ENCODE data around the gene GPR50.

DNA sequence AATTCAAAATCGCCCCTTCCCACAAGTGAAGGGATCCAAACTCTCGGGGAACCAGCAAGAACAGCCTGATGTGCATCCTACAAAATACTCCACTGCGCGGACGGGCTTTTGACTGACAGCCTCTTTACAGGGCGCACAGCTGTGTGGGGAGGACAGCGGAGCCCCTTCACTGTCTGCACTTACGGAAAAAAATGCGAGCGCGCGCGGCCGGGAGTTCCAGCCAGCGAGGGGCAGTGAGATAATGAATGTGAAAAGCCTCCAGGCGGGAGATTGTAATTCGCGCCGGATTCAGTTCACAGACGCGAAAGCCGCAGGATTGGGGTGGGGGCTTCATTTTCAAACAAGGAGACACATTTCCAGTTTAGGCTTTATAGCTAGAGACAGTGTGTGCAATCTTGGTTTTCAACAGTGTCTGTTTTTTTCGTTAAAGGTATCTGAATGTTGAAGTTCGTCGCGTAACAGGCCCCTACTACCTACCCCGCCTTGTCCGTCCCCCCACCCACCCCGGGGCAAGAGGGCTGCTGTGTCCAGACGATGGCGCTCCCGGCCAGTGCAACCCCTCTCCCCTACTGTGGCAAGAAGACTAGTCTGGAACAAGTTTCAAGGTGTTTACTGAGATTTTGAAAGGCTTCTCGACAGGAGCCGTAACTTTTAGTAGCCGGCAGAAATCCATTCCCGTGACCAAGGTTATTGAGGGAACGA is 1.7 kb upstream of the GPR50 start:
- TF ChIP-seq CTCF (conservative IDR thresholded peaks at IDR 0.05) (no peak), ZFX (IDR thresholded peaks at IDR 0.05) (no peak)

Measured in C4-2B (cell line).